Stimulated activated naive CD4-positive, alpha-beta T cell treated with Interleukin-2 at 50 U/mL for 16 hours (primary cell): ENCODE results near the gene CXCL12.

Experiments
- DNase-seq: peaks from one replicate; lab custom pipeline; 2025; lab: John Stamatoyannopoulos, UW

CXCL12 gene

DNA sequence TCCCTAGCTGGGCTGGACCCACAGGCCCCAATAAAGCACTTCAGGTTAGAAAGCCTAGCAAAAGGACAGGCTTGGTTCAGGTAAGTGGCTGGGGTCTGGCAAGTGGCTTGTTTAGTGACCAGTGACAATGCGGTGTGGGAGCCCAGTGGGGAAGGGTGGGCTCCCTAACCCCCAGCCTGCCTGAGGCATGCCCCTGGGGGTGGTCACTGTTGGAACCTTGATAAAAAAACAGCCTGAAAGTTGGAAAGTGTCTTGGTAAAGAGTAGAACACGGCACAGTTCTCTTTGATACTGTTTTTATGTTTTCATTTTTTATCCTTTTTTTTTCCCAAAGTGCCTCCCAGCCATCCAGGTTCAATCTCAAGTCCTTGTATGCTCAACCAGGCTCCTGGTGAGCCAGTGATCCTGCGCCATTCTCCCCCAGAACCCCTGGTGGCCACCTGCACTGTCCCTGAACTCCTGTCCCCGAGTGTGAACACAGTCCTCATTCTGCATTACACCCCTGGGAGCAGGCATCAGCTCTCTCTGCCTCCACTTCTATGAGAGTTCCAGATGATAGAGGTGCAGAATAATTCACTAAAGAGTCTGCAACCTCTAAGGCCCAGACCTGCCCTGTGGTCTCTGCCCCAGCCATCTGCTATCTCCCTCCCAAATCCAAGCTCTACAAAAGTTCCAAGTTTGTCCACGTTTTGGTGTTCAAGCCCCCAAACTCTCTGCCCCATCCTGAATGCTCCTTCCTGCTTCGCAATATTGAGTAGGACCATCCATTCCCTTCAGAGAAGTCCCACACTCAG, 15.0 kb upstream of the CXCL12 start:
- no peak for DNase-seq

DNA sequence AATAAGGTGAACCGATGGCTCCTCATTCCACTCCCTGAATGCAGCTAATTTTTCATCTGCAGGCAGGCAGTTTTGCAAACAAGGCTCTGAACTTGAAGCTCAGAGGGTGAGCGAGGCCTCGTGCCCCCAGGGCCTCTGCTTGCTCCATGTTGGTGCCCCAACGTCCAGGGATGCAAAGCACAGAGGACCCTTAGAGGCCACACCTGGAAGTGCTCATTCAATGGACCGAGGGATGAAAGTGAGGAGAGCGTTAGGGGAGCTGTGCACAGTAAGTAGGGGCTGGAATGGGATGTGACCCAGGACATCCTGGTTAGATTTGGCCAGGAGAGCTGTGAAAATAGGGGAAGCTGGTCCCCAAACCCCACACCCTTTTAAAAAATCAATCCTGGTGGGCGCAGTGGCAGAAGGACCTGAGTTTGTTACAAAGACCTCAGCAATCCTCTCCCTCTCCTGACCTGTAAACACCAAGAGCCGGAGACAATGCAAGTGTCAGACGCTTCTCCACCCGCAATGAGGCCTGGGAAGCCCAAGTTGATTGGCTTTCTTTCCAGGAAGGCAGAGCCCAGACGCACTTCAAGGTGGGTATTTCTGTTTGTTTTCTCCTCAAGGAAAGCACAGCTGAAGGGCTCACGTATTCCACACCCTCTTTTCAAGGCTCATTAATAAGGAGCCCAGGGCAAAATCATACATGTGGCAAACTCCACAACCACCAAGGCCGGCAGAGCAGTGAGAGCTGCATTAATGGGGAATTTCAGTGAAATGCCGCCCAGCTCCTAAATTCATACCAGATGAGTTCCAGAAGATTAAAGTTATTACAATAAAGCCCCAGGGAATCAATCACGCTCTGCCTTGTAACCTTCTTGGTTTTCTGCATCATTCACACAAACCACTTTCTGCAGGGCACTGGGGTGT, 14.1 kb upstream of the CXCL12 start:
- no peak for DNase-seq

DNA sequence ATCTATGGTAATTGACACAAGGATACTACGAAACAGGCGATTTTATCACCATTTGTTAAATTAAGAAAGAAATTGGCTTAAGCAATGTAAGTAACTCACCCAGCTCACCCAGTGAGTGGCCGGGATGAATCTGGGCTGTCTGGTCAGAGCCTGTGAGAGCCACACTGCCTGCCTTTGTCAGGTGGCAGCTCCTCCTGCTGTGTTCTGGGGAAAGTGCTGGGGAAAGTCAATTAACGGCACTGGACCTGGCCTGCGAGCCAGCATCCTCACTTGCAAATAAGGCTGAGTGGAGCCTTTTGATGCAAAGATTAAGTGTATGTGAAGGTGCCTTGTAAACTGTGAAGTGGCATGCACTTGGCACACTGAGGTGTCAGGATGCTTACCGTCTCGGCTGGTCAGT, 13.4 kb upstream of the CXCL12 start:
- no peak for DNase-seq

DNA sequence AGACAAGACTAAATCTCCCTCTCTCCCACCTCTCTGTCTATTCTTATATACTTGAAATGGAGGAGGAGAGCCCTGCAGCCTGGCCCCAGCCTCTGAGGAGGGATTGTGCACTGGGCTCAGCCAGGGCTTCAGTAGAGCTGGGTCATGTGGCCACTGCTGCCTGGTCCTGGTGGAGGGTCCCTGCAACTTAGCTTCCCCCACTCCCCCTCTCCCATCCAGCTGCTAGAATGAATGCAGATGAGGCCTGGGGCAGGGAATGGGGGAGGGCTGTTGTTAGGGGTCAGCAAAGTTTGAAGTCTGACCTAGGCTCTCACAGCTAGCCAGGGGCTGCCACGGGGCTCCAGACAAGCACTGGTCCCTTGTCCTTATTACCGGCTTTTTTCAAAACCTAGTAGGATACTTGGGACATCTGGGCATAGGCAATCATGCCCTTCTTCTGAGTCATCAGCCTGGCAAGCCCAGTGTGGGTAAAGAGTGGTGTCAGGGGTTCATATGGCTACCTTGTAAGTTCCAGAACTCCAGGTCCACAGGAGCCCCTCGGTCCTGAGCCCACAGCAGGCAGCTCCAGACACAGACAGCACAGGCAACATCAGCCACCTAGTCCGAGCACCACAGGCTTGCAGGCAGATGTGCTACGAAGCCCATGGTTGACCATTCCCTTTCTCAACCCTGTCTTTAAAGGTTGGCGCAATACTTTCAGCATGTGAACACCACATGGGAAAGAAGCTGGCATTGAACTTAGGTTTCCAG, 12.8 kb upstream of the CXCL12 start:
- DNase-seq = no peak

DNA sequence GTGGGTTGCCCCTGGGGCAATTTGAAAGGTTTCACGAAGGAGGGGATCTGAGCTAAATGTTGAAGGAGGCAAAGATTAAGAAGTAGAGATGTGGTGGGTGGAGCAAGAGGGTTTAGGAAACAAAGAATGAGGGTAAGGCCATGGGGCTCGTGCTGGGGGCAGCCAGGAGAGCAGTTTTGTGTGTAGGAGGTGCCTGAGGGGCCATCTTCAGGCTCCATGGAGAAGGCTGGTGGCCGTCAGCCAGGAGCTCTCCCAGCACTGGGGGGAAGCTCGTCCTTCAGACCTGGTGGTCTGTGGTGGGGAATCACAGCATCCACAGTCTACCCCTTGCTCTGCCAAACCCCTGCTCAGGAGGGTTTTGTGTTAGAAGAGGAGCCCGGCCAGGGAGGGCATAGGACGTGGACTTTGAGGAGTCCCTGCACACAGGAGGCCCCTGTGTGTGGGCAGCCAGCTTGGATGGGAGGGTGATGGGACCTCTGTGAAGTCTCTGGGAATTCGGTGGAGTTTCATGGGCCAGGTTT, 11.8 kb upstream of the CXCL12 start:
- no peak for DNase-seq

DNA sequence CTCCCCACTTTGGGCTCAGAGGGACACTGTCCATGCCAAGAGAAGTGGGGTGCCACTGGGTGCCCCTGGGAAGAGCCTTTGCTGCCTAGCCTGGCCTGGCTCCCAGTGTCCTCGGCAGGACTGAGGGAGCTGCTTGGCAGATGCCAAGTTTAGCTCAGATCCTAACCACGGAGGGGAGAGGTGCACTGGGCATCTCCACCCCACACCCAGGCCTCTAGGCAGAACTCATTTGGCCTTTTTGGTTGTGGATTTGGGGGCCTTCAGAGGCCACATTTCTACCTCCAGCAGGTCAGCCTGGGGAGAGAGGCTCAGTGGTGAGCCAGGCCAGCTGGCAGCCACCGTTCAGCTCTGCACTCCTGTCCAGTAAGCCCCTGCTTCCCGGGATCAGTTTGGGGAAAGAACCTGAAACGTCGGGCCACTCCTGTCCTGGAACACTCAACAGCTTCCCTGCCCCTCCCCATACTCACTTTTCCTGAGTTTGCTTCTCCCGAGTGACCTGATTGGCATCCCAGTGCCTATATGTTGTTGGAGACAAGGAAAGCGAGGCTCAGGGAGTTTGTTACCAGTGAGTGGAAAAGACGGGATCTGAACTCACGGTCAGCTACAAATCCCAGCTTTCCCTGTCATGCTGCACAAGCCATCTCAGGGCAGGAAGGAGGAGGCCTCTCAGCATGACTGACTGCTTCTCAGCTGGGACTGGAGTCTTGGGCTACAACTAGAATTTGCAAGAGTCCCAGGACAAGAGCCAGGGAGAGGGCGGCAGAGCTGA, 11.2 kb upstream of the CXCL12 start:
- no peak for DNase-seq

DNA sequence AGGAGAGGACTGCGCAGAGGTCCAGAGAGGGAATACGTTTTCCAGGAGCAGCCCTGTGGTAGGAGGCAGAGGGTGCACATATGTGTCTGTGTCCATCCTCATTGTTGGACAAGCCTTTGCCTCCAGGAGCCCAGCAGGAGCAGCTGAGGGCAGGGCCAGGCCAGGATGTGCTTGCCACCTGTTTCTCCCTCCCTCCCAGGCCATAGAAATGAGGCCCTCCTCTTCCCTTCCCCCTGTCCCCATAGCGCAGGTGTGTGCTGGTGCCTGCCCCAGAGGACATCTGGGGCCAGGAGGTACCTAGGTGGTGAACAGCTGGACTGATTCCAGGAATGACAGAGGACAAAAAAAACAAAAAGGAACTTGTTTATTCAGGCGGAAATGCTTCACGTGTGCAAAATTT, 10.5 kb upstream of the CXCL12 start:
- DNase-seq = no peak

DNA sequence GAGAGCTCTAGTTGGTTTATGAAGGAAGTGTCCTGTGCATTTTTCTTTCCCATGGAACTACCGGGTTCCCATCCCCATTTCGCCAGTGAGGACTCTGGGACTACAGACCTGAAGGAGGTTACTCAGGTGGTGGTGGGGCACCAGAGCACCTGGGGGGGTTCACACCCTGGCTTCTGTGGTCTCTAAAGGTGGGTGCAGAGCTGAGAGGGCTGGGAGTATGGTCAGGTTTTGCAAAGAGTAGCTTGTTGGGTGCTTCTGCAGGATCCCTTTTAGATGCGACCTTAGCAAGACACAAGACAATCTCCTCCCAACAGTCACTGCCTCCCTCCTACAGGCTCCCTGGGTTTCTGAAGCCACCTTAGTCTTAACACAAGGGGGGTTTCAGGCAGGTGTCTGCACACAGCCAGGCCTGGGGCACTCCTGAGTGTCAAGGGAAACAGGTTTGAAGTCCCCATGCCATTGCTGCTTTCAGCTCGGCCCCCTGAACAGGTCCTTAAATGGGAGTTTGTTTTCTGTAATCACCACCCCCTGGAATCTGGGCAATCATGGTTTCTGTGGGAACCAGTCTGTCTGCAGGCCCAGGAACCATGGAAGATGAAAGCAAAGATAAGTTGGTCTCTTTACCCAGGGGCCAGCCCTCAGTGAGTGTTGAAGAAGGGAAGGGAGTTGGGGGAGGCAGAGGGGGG, 9.9 kb upstream of the CXCL12 start:
- no peak for DNase-seq

DNA sequence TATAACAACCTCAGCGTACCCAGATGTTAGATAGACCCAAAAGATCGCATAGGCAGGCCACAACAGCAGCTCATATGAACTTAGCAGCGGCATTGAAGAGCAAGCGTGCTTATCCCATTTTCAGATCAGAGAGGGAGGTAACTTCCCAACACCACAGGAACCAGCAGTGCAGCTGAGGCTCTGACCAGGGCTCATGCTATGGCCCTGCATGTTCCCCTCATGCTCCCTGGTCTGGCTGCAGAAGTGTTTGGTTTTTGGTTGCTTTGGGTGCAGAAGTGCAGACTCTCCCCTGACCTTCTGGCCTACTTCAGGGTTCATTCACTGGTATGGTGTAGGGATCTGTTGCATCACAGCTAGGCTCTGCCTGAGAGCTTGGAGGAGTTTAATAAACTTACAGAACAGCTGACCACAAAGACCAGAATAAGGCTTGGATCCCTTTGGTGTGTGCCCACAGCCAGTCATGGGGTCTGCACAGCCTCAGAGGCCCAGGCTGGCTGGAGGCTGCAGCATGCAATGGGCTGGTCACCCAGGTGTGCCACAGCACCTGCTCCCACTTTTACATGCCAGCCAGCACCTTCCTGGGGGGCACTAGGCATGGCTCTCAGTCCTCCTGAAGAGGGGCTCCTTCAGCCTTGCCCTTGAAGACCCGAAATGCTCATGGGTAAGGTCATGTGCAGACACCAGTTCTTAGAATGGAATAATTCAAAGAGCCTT, 9.1 kb upstream of the CXCL12 start:
- no peak for DNase-seq

DNA sequence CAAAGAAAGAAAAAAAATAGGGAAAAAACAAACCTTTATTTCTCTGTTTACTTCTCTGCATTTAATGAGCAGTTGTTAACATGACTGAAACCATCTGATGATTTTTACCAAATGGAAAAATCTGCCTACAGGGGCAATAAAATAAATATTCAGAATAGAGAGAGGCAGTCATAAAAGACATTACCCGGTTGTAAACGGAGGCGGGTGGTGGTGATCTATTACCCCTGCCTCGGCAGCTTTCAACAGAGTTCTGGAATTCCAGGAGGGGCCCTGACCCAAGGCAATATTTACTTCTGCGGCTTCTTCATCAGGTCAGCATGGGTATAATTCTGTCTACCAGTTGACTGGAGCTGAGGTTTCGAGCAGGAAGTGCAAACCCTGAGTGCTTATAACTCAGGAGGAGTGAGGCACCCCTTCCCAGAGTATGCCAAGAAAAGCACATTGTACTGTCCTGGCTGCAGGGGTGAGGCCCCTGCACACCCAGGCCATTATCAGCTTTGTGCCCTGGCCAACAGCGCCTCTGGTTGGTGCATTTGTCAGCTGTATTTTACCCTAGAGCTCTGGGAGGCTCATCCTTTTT, 8.2 kb upstream of the CXCL12 start:
- no peak for DNase-seq

DNA sequence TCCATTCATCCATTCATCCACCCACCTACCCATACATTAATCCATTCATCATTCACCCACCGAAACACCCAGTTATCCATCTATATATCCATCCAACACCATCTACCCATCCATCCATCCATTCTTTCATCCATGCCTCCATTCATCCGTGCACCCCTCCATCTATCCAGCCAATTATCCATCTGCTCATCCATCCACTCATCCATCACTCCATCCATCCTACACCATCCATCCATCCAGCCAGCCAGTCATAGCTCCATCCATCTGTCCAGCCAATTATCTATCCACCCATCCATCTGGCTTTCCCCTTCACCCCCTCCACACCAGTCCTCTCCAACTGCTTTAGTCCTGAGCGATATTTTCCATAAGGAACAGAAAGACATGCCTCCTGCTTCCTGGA, 7.5 kb upstream of the CXCL12 start:
- DNase-seq = no peak

DNA sequence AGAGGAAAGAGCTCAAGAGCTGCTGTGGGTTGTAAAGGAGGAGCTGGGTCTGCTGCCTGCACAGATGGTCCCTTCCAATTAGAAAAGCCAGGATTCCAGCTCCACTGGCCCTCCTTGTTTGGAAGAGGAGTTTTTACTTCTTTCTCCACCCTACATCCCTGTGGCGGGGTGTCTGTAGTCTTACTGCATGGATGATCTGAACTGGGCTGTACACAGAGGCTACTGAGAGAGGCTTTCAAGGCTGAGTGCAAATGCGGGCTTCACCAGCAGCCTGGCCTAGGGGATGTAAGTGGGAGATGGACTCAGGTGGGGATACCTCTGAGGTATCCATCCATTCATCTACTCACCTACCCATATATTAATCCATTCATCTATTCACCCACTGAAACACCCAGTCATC, 7.1 kb upstream of the CXCL12 start:
- DNase-seq = no peak

DNA sequence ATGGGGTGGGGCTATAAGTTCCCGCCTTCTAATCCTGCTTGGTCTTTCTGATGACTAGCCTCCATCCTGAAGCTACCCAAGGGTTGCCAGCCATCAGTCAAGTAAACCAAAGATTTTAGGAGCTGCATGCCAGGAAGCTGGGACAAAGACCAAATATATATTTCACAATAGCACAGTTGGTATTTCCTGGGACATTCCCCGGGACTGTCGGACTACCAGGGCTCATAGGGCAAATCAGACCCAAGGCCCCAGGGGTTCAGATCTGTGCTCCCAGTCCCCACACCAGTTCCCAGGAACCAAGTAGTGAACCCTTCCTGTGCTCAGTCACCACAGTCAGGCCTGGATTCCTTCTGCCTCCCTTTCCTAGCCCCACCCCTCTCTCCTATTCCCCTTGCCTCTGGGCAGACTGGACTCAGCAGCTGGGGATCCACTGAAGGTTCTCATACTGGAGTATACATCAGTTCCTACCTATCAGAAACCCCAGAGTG, 5.7 kb upstream of the CXCL12 start:
- no peak for DNase-seq

DNA sequence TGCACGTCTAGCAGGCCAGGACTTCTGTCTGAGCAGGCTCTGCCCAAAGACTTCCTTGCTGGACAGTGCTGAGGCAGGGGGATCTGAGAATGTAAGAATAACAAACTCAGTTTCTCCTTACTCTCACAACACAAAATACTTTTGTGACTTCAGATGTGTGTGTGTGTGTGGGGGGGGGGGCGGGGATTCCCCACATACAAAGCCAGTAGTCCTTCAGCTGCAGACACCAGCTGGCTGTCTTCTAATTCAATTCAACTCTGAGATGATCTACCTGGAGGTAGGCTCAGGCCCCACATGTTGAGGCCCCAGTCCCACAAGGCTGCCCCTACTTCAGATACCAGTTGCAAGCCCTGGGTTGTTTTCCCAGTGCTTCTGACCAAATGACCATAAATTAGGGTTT, 4.7 kb upstream of the CXCL12 start:
- no peak for DNase-seq

DNA sequence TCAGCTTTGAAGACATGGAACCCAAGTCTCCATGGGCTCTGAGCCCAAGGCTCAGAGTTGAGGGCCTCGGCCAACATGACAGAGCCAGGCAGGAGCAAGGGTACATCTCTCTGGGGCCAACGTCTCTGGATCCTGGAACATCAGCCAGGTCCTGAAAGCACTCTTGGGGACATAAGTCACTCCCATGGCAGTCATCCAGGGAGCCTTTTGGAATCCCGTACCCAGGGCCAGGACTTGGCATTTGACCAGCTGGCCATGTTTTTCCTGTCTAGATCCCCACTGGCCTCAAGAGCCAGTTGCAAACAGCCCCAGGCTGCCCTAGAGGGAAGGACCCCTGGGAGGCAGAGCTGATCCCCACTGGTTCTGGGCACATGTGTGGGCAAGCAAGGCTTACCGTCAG, 4.3 kb upstream of the CXCL12 start:
- no peak for DNase-seq

DNA sequence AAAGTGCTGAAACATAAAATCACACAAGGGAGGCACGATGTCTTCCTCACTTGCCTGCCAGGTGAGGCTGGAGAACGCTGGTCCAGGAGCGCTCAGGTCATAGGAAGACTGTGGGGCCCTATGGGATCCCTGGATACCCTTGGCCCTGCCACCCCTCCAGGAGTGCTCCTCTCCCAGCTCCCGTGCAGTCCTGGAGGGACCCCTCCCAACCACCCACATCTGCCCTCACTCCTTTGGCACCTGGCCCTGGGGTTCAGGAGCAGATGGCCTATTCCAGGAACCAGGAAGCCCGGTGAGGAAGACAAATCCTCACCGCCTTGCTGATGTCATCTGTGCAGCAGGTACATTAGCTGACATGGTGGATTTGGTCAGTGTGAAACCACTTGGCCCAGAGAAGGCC, 3.7 kb upstream of the CXCL12 start:
- DNase-seq = no peak

DNA sequence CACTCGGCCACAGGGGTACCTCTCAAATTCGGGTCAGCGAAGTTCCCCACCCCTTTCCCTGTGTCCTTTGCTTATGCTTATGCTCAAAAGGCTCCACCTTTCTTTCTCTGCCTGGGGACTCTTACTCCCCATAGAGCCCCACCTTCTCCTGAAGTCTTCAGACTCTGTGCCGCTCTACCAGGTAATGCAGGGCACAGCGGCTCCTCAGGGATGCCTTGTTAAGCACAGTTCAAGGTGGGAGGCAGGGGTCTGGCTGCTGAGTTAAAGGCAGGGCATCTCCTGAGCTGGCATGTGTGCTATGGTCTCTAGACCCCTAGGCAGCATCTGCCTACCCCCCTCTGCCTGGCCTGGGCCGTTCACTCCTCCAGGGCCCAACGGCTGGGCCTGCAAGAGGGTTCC, 3.0 kb upstream of the CXCL12 start:
- DNase-seq = no peak

DNA sequence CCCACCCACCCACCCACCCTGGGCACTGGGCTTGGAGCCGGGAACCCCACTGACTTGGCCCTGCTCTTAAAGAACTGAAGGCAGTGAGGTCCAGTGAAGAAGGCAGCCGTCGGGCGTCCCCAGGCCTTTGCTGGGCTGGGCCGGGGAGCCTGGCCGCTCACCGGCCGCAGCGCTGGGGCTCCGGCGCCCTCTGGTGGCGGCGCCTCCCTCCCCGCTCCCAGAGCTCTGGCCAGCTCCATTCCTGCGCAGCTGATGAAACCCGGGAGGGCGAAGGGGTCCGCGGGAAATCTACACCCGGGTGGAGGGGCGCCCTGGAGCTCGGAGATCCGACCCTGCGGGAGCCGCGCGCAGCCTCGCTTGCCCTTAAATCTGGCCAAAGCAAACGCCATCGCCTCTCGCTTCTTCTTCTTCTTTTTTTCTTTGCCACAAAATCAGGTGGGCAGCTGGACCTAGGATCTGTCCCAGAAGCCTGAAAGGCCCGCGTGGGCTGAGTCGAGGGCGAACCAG, 1.7 kb upstream of the CXCL12 start:
- no peak for DNase-seq

DNA sequence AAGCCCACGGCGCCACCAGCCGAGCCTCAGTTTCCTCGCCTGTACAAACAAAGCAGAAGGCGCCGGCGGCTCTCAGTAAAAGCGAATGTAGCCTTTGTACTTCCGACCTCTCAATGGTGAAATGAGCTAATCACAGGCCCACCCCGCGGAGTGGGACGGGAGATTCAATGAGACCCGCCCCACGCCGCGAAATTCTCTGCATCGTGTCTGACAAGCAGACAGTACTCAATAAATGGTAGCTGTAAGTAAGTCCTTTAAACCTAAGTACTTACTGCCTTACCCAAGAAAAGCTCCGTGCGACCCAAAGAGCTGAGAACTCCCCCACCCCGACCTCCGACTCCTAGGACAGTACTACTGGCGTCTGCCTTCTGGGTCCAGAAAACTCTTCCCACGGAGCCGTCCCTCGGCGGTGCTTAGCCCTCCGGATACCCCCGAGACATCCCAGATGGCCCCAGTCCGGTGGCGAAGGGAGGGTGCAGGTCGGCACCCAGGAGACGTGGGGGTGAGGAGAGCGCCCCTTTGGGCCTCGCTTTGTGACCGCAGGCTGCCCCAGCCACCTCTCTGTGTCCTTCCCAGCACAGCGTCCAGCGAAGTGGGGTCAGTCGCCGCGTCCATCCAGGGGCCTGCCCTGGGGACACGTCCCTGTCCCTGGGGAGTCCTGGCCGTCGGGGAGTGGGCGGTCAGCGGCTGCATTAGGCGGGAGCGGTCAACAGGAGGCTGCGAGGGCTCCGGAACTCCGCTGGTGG, 972 bp upstream of the CXCL12 start:
- no peak for DNase-seq
